NCI-H226 (cell line): ENCODE results near the gene SLC25A42.
"Not testable (repeated sequence)": the region's sequence is repeated elsewhere in the genome, so short reads cannot be mapped to it uniquely, and the experiment has no call there.

Experiments
- DNase-seq: peaks from one replicate; pipeline ENCODE4 v3.0.0-alpha.2; 2015

SLC25A42 gene

DNA sequence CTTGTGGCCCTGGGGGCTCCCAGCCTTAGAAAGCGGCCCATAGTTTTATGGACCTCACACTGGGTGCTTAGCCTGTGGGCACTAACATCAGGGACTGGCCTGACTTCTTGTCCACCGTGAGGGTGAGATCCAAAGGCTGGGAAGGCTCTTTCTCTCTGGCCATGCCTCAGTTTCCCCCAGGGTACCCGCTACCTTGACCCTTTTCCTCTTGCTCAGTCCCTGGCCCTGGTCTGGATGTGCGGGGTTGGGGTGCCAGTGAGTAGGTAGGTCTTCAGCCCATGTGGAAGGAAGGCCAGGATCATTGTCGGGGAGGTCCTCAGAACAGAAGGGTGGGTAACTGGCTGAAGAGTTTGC is 76.1 kb downstream of the SLC25A42 start:
- DNase-seq: no peak

DNA sequence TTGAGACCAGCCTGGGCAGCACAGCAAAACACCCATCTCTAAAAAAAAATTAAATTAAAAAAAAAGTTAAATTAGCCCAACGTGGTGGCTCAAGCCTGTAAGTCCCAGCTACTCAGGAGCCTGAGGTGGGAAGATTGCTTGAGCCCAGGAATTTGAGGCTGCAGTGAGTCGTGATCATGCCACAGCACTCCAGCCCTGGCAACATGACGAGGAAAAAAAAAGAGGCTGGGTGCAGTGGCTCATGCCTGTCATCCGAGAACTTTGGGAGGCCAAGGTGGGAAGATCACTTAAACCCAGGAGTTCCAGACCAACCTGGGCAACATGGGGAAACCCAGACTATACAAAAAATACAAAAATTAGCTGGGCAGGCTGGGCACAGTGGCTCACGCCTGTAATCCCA is 76.7 kb downstream of the SLC25A42 start:
- peak; percentile 58 for DNase-seq

DNA sequence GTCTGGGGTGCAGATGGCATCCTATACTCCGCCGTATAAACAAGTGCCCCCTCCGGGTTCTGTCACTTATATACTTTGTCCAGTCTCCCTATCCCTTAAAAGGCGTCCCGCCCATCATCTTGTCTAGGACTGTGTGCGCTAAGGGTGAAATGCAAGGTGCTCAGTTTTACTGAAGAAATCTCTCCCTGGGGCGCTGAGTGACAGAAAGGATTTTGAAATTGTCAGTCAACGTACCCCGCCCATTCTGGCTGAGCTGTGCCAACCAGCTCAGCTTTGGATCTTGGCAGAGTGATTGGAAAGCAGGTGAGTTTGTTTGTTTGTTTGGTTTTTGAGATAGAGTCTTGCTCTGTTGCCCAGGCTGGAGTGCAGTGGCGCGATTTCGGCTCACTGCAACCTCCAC is 78.6 kb downstream of the SLC25A42 start:
- no peak for DNase-seq

DNA sequence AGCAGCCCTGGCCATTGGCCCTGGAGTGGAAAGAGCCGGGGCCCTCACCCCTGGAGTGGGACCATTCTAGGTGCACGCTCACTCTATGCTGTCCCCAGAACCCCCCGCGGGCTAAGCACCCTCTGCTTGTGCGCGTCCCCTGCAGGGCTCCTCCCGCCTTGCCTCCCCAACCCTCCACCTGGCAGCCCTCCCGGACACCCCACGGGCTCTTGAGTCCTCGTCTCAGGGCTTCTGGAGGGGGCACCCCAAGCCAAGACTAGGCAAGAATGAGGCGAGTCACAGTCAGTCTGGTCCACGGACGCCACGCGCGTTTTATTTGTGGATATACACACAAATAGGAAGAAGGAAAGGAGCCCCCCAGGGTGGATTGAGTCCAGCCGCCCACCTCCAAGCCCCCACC is 81.5 kb downstream of the SLC25A42 start:
- no peak for DNase-seq

DNA sequence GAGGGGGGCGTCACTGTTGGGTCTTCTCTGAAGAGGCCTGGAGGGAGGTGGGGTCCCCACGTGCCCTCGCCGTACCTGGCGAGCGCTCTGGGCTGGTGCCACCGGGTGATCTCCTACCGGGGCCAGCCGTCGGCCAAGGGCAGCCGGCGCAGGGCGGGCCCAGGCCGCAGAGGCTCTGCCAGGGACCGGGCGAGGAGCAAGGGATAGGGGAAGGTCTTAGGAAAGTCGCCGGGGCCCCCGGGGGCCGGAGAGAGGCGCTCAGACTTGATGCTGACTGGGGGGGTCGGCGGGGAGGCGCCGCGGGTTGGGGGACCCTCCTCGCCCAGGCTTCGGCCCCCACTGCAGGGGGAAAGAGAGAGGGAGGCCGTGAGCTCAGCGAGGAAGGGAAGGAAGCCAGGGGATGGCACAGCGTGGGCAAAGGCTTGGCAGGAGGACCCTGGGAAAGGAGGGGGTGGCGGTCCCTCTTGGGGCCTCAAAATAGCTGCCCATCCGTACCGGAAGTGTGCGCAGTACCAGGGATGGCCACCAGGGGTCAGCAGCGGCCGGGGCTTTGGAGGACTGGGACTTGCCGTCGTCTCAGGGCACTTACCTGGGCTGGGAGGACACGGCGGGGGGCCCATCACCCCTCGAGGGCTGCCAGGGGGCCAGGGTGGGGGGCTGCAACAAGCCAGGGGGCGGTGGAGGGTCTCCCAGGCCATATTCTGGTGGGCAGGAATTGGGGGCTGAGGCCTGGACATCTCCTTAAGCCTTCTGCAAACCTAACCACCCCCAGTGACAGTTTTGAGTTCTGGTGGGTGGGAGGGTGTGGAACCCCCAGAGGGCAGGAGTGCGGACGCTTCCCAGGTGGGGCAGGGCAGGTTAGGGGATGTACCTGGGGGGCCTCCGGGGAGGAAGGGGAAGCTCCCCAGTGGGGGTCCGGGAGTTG is 82.2 kb downstream of the SLC25A42 start:
- no peak for DNase-seq

DNA sequence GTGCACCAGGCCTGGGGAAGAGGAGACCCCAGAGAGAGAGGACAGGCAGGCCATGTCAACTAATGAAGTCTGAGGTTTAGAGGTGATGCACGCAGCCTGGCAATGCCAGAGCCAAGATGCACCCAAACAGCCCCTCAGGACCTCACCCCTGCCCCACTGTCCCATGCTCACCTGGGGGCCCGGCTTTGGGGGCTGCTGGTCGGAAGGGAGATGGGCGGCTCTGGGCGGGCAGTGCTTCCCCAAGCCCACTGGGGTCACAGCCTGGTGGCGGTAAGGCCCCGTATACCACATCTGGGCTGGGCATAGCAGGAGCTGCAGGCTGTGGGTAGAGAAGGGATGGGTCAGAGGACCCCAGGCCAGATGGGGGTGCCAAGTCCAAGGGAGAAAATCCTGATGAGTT is 83.1 kb downstream of the SLC25A42 start:
- no peak for DNase-seq

DNA sequence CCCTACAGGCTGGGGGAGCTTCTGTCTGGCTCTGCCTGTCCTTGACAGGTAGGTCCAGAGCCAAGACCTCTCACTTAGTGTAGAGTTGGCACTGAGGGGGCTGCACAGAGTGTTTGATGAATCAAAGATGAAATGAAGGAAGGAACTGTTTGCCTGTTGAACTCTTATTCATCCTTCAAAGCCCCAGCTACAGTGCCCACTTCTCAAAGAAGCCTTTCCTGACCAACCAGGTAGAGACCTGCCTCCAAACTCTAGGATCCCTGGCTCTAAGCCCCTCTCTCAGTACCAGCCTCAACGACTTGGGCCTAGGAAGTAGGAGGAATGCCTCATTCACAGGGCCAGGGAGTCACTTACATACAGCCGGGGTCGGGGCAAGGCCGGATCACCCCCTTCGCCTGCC is 83.5 kb downstream of the SLC25A42 start:
- no peak for DNase-seq

DNA sequence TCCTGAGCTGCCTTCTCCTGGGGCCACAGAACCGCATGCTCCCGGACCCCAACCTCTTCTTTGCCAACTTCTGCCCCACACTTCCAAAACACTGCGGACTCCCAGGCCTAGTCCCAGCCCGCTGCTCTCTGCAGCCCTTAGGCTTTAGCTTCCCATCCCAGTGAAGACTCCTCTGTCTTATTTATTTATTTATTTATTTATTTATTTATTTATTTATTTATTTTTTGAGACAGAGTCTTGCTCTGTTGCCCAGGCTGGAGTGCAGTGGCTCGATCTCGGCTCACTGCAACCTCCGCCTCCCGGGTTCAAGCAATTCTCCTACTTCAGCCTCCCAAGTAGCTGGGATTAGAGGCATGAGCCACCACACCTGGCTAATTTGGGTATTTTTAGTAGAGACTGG is 84.7 kb downstream of the SLC25A42 start:
- DNase-seq: not testable (repeated sequence)

DNA sequence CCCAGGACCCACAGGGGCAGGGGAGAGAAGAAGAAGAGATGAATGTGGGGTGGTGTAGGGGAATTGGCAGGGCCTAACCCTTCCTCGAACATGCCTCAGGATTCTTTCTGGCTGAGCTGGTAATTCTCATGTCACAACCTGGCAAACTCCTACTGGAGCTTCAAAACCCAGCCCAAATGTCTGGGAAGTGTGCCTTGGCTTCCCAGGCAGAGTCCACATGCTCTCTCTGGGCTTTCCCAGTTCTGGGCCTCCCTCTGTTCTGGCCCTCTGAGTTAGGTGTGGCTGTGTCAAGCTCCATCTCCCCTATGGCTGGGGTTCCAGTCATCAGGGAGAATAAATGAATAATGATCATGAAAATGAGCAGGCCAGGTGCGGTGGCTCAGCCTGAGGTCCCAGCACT is 85.6 kb downstream of the SLC25A42 start:
- no peak for DNase-seq

DNA sequence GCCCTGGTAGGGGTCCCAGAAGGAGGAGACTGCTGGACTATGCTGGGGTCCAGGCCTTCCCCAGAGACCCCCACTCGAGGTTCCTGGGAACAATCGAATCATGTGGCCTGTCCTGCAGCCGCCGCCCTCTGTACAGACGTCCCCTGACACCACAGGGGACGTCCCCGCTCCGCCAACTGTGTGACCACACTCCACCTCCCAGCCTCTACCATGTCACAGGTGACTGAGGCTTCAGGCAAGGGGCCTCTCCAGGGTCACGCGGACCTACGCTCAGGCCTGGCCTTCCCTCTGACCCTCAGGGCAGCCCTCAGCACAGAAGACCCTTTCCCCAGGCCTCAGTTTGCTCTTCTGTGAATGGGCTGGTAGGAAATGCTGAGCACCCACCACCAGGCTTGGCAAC is 87.6 kb downstream of the SLC25A42 start:
- DNase-seq: no peak

DNA sequence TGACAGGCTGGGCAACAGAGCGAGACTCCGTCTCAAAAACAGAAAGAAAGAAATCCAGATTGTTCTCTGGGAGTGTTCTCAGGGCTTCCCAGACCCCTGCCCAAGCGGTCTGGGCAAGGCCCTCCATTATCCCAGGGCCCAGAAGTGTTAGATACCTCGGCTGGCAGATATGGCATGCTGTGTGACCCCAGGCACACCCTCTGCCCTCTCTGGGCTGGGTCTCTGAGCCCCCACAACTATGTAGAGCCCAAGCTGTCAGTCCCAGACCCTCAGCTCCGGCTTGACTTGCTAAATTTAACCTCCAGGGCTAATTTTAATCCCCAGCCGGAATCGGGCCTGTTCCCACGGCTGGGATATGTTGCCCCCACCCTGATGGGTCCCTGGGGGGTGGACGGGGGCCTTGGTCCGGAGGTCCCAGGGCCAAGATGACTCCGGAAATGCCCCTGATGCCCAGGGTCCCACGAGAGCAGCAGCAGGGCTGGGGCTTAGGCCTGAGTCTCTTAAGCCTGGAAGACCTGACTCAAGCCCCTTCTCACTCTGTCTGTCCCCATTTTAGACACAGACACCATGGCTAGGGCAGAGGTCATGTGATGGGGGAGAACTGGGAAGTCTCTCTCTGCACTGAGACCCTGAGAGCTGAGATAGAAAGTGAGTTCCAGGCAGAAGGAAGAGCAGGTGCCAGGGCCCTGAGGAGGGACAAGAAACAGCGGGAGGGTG is 89.0 kb downstream of the SLC25A42 start:
- DNase-seq: no peak

DNA sequence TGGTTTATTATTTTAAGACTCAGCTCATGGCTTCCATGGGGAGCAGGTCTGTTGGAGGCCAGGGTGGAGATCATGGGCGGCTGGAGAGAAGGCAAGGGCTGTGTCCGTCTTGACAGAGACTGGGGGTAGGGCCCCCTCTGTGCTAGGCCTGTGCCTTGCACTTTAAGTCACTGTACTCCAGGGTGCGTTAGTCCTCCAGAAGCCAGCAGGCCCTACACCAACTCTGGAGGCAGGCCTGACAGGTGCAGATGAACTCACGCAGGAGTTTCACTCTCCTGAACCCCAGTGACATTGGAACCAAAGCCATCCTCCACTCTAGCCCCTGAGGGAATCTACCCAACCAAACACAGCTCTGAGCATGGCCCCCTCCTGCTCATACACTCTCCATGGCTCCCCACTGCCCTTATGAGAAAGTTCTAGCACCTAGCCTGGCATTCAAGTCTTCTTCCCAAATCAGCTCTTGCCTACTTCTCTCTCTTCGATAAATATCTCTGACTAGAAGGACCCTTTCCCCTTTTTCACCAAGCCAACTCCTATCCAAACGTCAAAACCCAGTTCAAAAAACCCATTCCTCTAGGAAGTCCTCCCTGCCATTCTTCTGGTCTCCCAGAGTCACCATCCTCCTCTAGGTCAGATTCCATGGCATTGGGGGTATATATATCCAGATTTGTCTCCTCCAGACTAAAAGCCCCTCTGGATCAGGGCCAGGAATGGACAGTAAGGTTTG is 91.1 kb downstream of the SLC25A42 start:
- DNase-seq: no peak

DNA sequence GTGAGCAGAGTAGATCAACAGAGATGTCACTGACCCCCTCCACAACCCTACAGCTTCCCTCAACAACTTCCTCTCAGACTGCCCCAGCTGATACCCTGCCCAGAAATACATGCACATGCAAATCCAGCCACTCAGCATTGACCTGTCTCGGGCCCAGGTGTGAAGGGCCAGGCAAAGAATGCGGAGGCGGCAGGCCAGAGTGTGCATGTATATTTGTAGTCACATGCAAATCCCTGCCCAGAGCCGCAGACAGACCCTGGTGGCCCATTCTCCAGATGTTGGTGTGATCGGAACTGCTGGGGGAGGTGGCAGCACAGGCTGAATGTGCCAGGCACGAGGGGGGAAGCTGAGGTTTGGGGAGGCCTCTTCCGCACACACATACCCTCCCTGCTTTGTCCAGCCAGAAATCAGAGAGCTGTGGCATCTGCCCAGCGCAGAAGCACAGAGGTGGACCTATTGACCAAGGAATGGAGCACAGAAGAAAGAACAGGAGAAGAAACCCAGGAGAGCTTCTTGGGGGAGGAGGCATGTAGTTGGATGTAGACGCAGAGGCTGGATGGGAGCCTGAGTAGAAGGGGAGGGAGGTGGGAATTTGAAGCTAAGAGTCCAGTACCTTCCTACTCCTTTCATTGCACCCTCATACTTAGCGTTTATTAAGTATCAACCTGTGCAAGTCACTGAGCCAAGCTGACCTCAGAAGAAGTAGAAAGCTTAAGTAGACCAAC is 91.9 kb downstream of the SLC25A42 start:
- no peak for DNase-seq

DNA sequence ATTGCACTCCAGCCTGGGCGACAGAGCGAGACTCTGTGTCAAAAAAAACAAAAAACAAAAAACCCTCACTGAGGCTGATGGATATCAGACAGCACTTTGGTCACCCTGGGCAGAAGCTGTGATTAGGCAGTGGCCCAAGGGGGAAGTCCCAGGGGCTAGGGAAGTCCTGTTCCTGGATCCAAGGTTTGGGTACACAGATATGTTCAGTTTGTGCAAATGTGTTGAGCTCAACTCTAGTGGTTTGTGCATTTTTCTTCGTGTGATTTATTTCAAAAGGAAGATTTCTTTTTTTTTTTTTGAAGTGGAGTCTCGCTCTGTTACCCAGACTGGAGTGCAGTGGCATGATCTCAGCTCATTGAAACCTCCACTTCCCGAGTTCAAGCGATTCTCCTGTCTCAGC is 94.0 kb downstream of the SLC25A42 start:
- DNase-seq: no peak

DNA sequence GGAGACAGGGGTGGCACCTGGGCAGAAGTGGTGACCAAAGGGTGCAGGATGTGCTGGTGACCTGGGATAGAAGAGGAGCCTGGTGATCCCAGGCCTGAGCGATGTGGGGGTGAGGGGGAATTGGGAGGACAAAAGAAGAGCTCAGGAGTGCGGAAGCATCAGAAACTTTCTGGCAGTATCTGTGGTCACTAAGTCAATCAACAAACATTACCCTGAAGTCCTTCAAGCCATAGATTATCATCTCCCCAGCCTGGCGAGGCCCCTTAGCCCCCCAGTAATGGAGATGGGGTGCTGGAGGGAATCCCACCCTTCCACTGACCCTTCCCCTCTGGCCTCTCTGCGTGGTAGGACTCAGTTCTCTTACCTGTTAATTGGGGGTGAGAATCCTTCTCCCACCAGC is 95.7 kb downstream of the SLC25A42 start:
- no peak for DNase-seq

DNA sequence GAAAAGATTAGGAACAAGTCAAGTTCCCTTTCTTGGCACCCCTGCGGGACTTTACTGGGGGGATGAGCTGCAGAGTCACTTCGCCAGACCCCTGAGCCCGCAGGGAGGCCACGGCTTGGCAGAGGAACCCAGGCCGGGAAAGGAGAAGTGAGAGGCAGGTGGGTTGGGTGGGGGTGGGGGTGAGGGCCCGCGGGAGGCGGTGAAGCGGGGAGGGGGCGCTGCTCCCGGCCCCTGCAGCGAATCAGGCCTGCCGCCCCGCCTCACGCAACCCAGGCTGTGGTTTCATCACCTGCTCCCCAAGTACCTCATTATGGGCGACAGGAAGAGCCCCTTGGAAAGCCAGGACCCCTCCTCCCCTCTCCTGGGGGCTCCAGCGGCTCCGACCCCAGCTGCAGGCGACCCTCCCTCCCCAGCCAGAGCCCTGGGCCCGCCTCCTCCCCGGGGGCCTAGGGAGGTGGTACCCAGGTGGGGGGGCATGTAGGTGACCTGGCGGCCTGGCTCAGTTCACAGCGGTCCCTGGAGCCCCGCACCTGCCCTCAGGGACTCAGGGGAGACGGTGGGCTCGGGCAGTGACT is 96.8 kb downstream of the SLC25A42 start:
- DNase-seq: no peak

DNA sequence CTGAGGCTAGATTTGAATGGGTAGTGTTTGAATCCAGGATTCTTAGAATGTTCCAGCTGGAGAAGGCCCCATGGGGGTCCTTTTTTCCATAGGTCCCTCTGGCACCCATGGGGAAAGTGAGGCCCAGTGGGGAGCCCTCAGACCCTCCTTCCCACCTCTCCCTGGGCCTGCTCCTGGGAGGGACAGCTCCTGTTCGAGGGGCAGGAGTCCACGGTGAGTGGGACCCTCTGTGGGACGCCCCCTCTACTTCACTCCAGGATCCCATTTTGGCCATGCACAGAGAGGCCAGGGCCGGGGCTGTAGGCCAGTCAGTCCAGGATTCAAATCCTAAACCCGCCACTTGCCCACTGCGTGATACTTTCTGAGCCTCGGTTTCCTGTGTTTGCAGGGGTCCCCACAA is 98.7 kb downstream of the SLC25A42 start:
- DNase-seq: no peak
